Left lobe of liver (tissue), 2 donors: ENCODE data around the gene RINL. TPM values are rescaled to one million over a fixed set of nuclear protein-coding genes. Genes with fewer than 3 reads are reported as not detected.
"Not testable (repeated sequence)": the region's sequence is repeated elsewhere in the genome, so short reads cannot be mapped to it uniquely, and the experiment has no call there.

Experiments
- ATAC-seq: fragments of 200-7000 bp; cut with Tn5 transposase; one replicate; pipeline ENCODE4 v1.9.1; 2020; ENCODE audit warnings: mild to moderate bottlenecking, moderate library complexity
- DNase-seq: peaks from one replicate; pipeline ENCODE4 v3.0.0-alpha.2; 2020; ENCODE audit warnings: low spot score
- total RNA-seq: library from RNA; stranded (reverse); gene quantifications from one replicate; pipeline ENCODE4 v1.2.1, GENCODE V29; 2021
- donor health status: DM: no; HTN: no; CAD: no; lungs with moderate emphysema.
- donor health status: DM: no; HTN: yes; CAD: no.

RINL gene
- total RNA-seq, 1 donor from 2014 or later: 5.6 TPM

GRCh38 chr19:38879400-38879751 lies 1.3 kb upstream of the RINL start:
- no peak for ATAC-seq
- no peak for DNase-seq

GRCh38 chr19:38878575-38879399 lies 712 bp upstream of the RINL start:
- DNase-seq (no peak), ATAC-seq (no peak)

- no peak for ATAC-seq
Measured at GRCh38 chr19:38875656-38876395, 2.2 kb downstream of the RINL start.

GRCh38 chr19:38873400-38873799 lies 4.7 kb downstream of the RINL start:
- not testable (repeated sequence) for ATAC-seq, DNase-seq

More at GRCh38 chr19:38875656-38876395, 2.2 kb downstream of the RINL start:
- no peak for DNase-seq

- ATAC-seq (no peak), DNase-seq (no peak)
Measured at GRCh38 chr19:38870612-38871011, 7.5 kb downstream of the RINL start.

GRCh38 chr19:38869836-38870607 lies 8.1 kb downstream of the RINL start:
- peak; percentile 94 for DNase-seq
- peak; percentile 98 for ATAC-seq

- DNase-seq (no peak), ATAC-seq (peak; percentile 7)
Measured at GRCh38 chr19:38869160-38869835, 8.8 kb downstream of the RINL start.

GRCh38 chr19:38868551-38868950 lies 9.5 kb downstream of the RINL start:
- DNase-seq (no peak), ATAC-seq (no peak)

GRCh38 chr19:38867171-38867780 lies 10.8 kb downstream of the RINL start:
- no peak for ATAC-seq
- no peak for DNase-seq

- DNase-seq: no peak
- ATAC-seq: peak; percentile 52
Measured at GRCh38 chr19:38862321-38863059, 15.6 kb downstream of the RINL start.

GRCh38 chr19:38861368-38861767 lies 16.7 kb downstream of the RINL start:
- DNase-seq: no peak
- no peak for ATAC-seq

GRCh38 chr19:38859631-38860204 lies 18.4 kb downstream of the RINL start:
- not testable (repeated sequence) for DNase-seq, ATAC-seq

- no peak for DNase-seq
- no peak for ATAC-seq
Measured at GRCh38 chr19:38856813-38857212, 21.3 kb downstream of the RINL start.

GRCh38 chr19:38855751-38856150 lies 22.3 kb downstream of the RINL start:
- ATAC-seq, DNase-seq: not testable (repeated sequence)

- DNase-seq, ATAC-seq: not testable (repeated sequence)
Measured at GRCh38 chr19:38854961-38855360, 23.1 kb downstream of the RINL start.

- no peak for ATAC-seq
- DNase-seq: no peak
Measured at GRCh38 chr19:38853214-38853613, 24.9 kb downstream of the RINL start.

GRCh38 chr19:38852231-38853044 lies 25.6 kb downstream of the RINL start:
- DNase-seq (peak; percentile 79), ATAC-seq (no peak)

- DNase-seq: peak; percentile 96
- peak; percentile 59 for ATAC-seq
Measured at GRCh38 chr19:38851622-38852230, 26.3 kb downstream of the RINL start.
